Measurements from ENCODE around the gene AGMO. TPM values are rescaled to one million over a fixed set of nuclear protein-coding genes. Genes with fewer than 3 reads are reported as not detected.

Gene AGMO
- total and polyA plus RNA-seq, 10 of the 15 experiments (the other 5 are each of a cell fraction or from before 2014, with no cell fraction given): 0.11 to 0.29 TPM; not detected in 8

DNA sequence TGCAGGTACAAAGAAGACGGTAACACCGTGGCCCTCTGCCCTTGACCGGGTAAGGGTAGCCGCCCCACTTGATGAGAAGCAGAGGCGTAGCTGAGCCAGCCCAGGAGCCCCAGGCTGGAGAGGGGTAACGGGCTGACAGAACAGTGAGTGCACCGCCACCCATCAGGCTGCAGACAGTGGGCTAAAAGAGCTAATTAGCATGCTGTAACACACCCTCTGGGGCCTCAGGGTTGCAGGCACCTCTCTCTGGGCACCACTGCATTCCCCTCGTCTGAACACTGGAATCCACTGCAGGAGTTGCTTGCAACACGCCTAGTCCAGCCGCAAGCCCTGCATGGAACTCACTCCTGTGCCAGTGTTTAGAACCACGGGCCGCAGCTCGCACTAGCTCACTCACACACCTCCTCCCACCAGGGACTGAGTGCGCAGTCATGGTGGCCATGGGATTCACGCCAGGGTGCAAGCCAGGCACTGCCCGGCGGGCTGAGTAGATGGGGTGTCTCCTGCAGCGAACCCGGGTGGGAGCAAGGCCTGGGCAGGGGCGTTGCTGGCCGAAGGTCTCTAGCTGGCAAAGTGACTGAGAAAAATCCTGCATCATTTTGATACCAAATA, 36.1 kb downstream of the AGMO start:
- ATAC-seq (no peak), DNase-seq (ENCODE audit: low read depth, low spot score) (no peak), FAIRE-seq (no peak)
- in situ Hi-C loops (cut with MboI) (no loop called here), intact Hi-C loops (cut with micrococcal nuclease; ENCODE audit: unreplicated experiment) (no loop called here)
- 55% methylated on average over 21 of the region's 21 CpGs for WGBS (ENCODE audit: insufficient coverage, insufficient replicate concordance, low lambda C conversion rate, missing lambda C conversion rate)
- H2AFZ ChIP-seq (ENCODE audit: control insufficient read depth, low read depth, low read length): no peak overlapping the region
- H3K4me2 ChIP-seq (ENCODE audit: control insufficient read depth, insufficient read depth): no peak overlapping the region
- H3K36me3 ChIP-seq (ENCODE audit: control insufficient read depth in 2 of 2, insufficient read depth in 2 of 2, low read length in 1 of 2): no peaks in the 10 kb centered on the region
- no peaks in the 10 kb centered on the region for H4K20me1 ChIP-seq (ENCODE audit: control insufficient read depth, insufficient read depth)
- H3K27me3 ChIP-seq (replicated peaks in 1 of 2; ENCODE audit: control insufficient read depth in 2 of 2, insufficient read depth in 2 of 2, low read length in 1 of 2): no peaks in the 10 kb centered on the region
- ChIA-PET RAD21 (ENCODE audit: unreplicated experiment) (no interaction called here), POLR2A (no interaction called here), CTCF (no interaction called here), SMC1A (ENCODE audit: uncharacterized antibody, unreplicated experiment) (interaction anchor here (1.4 to 1.5 kb wide), 2 partner anchors 29 to 97 kb away, joined by 4 to 5 read pairs; no protein-coding TSS in a partner anchor)
- no TSS peak for BruUV-seq (replicated peaks)
- H3K9ac ChIP-seq (ENCODE audit: control insufficient read depth, insufficient read depth, low read length): no peak overlapping the region
- H3K27ac ChIP-seq (ENCODE audit: control insufficient read depth, insufficient read depth): no peak overlapping the region
- H3K4me3 ChIP-seq: no peak overlapping the region
- H3K9me3 ChIP-seq (replicated peaks; ENCODE audit: control insufficient read depth, insufficient read depth, low read length): no peaks in the 10 kb centered on the region
- no peaks in the 10 kb centered on the region for H3K79me2 ChIP-seq (ENCODE audit: control insufficient read depth, insufficient read depth, low read length)
- TF ChIP-seq ETV6 (conservative IDR thresholded peaks at IDR 0.05 in 1 of 2, IDR thresholded peaks at IDR 0.05 in 1 of 2; ENCODE audit: borderline replicate concordance in 1 of 2, low read depth in 1 of 2) (no peak), CREM (IDR thresholded peaks at IDR 0.05; ENCODE audit: low read depth) (no peak), KLF5 (IDR thresholded peaks at IDR 0.05; ENCODE audit: partially characterized antibody) (no peak), STAT1 (conservative IDR thresholded peaks at IDR 0.05) (no peak), ZNF622 (IDR thresholded peaks at IDR 0.05) (no peak), SMC3 (IDR thresholded peaks at IDR 0.05; ENCODE audit: borderline replicate concordance, low read length) (no peak)
- TF ChIP-seq, protein P1, sequence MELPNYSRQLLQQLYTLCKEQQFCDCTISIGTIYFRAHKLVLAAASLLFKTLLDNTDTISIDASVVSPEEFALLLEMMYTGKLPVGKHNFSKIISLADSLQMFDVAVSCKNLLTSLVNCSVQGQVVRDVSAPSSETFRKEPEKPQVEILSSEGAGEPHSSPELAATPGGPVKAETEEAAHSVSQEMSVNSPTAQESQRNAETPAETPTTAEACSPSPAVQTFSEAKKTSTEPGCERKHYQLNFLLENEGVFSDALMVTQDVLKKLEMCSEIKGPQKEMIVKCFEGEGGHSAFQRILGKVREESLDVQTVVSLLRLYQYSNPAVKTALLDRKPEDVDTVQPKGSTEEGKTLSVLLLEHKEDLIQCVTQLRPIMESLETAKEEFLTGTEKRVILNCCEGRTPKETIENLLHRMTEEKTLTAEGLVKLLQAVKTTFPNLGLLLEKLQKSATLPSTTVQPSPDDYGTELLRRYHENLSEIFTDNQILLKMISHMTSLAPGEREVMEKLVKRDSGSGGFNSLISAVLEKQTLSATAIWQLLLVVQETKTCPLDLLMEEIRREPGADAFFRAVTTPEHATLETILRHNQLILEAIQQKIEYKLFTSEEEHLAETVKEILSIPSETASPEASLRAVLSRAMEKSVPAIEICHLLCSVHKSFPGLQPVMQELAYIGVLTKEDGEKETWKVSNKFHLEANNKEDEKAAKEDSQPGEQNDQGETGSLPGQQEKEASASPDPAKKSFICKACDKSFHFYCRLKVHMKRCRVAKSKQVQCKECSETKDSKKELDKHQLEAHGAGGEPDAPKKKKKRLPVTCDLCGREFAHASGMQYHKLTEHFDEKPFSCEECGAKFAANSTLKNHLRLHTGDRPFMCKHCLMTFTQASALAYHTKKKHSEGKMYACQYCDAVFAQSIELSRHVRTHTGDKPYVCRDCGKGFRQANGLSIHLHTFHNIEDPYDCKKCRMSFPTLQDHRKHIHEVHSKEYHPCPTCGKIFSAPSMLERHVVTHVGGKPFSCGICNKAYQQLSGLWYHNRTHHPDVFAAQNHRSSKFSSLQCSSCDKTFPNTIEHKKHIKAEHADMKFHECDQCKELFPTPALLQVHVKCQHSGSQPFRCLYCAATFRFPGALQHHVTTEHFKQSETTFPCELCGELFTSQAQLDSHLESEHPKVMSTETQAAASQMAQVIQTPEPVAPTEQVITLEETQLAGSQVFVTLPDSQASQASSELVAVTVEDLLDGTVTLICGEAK (IDR thresholded peaks at IDR 0.05; ENCODE audit: borderline replicate concordance): no peak
- no peaks in the 10 kb centered on the region for H3K4me1 ChIP-seq (ENCODE audit: control insufficient read depth, insufficient read depth, low read length)

Data from GM12878 (cell line).